HG02981 (cell line): ENCODE measurements around the gene SERPINA12.

ENCODE experiments used
- ATAC-seq: cut with Tn5 transposase; IDR thresholded peaks from one replicate; pipeline ENCODE4 v1.9.1; 2021; ENCODE audit warnings: mild to moderate bottlenecking, moderate library complexity; ENCODE audit not compliant: unreplicated experiment

Gene SERPINA12

DNA sequence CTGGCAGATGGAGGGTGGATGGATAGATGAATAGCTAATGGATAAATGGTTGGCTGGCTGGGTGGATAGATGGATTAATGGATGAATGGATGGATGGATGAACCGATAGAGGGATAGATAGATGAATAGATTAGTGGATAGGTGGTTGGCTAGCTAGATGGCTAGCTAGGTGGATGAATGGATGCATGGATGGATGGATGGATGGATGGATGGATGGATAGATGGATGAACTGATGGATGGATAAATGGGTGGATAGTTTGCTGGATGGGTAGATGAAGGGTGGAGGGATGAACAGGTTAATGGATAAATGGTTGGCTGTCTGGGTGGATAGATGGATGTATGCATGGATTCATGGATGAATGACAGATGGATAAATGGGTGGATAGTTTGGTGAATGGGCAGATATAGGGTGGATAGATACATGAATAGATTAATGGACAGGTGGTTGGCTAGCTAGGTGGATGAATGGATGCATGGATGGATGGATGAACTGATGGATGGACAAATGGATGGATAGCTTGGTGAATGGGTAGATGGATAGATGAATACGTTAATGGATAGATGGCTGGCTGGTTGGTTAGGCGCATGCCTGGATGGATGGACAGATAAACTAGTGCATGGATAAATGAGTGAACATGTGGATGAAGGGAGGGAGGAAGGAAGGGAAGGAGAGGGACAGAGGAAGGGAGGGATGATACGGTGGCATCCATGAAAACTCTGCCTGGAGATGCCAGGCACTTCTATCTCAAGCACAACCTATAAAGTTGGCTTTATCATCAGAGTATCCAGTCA is 41.3 kb downstream of the SERPINA12 start:
- no peak for ATAC-seq

DNA sequence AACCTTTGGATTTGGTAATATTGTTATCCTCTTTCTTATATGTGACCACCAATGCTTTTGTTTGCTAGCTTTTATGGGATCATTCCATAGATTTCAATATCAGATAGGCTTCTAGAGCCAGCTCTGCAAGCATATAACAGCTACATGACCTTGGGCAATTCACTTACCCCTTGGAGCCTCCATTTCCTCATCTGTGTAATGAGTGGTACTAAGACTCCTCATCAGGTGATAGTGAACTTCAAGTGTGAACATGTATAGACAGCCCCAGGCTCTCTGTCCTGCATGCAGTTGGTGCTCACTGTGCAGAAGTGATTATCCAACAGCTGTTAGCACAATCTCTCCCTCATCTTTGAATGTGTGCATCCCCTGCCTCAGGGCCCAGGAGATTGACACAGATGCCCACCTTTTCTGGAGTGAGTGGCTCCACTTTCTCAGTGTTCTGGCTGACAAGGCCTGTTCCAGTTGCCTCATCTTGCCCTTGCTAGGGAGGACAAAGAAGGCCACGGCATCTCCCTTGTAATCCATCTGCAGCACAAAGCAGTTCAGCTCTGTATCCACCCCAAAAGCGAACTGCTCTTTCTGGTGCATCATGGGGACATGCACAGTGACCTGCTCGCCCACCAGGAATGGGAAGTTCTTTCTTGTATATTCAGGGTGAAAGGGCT is 42.4 kb downstream of the SERPINA12 start:
- ATAC-seq = no peak

DNA sequence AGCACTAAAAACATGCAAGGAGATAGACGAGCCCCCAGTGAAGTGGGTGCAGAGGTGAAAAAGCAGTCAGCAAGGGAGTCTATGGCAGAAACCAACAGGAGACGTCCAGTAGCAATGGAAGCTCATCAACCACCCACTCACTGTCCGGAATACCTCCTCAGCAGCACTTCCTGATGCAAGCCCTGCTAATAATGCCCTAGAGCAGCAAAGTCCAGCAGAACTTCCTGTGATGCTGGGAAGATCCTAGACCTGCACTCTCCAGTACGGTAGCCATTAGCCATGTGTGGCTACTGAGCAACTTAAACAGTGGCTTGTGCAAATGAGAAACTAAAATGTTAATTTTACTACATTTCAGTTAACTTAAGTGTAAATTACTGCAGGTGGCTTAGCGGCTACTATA is 44.2 kb downstream of the SERPINA12 start:
- ATAC-seq = no peak

DNA sequence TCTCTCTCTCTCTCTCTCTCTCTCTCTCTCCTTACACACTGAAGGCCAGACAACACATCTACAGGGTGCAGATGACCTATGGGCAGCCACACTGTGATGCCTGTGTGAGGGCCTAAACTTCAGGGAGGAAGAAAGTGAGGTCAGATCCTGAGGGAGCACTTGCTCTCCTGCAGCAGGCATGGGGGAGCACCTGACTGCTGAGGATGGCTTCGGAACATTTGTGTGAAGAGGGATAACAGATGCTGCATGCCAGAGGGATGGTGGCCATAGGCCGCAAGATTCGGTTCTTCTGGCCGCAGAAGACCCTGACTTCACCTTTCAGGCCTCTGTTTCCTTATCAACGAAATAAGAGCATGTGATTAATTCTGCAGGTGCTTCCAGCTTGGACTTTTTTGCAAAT is 45.0 kb downstream of the SERPINA12 start:
- ATAC-seq = no peak

DNA sequence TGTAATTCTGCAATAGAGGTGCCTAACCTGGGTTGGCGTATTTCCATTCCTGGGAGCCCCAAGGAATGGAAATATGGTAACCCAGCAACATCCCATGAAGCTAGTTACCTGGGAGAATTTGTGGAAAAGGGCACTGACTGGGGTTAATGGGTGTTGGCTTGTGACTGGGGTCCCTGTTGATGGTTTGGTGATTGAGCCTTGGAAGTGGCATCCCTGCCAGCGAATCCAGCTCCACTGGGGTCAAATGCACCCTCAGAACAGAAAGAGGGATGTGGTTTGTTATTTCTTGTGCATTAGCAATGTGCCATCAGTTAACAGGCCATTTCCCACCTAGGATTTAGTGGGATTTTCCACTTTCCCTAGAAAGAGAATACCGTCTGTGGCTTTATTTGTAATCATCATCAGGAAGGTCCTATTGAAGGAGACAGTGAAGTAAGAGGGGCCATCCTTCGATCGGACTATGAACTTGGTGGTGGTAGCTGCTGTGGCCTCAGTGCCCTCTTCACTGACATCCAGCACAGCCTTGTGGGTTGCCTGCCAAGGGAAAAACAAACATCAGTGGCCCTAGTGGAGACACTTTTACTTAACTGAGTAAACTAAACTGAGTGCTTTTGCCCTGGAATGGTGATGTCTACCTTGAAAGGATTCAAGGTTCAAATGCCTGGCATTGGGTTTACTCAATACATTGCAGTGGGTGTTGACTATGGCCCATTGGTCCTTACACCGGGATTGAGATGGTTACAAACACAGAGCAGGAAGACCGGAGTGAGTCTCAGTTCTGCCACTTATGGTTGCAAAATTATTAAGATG is 46.3 kb downstream of the SERPINA12 start:
- ATAC-seq = no peak

DNA sequence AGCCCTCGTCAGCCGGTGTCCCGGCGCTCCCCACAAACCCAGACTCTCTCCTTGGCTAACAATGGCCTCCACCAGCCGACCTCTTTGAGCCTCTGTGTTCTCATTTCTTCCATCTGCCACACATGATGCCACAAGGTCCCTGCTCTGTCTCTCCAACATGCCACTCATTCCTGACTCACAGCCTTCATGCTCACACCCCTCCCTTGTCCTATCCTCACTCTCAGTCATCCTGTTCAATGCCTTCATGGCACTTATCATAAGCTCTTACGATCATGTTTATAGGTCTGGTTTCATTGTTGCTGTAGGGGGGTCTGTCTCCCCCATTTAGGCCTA is 47.1 kb downstream of the SERPINA12 start:
- no peak for ATAC-seq

DNA sequence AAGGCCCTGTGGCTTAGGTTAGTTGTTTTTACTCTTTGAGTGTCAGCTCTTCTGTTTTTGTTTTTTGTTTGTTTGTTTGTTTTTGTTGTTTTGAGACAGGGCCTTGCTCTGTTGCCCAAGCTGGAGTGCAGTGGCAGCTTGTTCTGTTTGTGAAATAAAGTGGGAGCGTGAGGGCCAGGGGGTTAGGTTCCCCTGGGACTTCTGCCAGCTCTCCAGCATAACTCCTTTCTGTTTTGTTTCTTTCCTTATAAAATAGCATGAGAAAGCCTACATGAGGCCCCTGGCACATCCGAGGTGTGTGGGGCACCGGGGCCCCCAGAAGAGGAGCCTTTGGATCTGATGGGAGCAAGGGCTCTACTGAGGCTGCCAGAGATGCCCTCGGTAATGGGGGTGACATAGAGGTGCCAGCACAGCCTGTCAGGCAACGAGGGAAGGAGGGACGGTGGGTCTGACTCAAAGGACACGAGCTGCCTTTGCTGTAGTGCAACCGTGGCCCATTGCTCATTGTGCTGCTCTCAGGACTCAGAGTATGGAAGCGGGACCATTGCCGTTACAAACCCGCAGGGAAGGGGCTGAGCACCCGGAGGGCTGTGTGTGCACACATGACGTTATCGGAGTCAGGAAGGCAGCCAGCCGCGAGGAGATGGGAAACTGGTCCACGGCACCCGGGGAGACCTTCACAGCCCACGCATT is 47.6 kb downstream of the SERPINA12 start:
- no peak for ATAC-seq

DNA sequence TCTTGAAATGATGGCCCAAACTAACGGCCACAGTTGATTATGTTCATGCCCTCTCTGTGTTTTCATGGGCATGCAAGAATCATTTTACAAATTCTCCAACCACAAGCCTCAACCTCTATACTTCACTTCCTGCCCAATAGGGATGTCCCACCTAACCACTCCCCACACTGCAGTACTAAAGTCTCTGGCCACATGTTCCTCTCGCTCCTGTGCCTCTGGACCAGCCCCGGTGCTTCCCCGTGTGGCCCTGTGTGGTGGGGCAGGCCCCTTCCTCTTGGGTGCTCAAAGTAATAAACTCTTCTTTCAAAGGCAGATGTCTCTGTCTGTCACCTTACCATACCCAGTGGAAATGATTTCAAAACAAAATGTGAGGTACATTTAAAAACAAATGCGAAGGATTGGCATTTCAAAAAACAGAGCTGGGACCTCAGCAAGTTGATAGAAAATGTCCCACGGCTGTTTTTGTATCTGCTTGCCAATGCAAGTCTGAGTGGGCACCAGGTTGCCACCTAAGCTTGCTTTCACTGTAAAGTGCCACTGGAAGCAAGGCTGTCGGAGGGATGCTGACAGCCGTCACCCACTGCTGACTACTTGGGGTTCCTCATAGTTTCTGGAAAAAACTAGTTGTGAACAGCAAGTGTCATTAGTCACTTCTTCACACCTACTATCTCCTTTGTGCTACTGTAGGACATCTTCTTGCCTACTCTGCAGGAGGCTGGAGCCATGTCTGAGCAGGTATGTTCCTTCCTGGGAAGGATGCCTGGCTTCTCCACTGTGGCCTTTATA is 48.4 kb downstream of the SERPINA12 start:
- ATAC-seq = no peak

DNA sequence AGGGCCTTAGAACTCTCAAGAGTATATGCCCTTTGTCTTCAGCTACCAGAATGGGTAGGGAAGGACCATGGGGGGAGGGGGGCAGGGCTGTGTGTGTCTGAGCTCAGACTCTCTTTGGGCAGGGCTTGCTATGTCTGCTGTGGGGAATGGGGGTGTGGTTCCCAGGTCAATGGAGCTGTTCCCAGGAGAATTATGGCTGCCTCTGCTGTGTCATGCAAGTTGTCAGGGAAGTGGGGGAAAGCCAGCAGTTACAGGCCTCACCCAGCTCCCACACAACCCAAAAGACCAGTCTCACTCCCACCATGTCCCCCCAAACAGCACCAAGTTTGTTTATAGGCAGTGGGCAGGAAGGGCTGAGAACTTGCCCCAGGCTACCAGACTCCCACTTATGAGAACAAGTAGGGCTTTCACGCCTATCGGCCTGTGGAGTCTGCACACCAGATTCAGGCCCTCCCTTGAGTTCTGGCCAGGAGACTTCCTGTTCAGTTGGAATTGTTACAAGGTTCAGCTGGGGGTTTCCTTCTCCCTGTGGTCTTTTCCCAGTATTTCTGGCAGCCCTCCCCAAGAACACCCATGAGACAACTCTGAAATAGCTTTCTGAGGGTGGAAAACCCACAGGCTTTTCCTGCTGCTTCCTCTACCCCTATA is 50.6 kb downstream of the SERPINA12 start:
- no peak for ATAC-seq

DNA sequence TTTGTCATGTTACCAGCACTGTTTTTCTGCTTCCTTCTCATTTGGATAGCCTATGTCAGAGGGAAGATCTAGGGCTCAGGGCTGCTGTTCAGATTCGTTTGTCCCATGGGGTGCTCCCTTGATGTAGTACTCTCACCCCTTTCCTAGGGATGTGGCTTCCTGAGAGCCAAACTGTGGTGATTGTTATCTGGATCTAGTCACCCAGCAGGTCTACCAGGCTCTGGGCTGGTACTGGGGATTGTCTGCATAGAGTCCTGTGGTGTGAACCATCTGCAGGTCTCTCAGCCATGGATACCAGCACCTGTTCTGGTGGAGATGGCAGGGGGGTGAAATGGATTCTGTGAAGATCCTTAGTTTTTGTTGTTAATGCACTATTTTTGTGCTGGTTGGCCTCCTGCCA is 51.2 kb downstream of the SERPINA12 start:
- ATAC-seq = no peak

DNA sequence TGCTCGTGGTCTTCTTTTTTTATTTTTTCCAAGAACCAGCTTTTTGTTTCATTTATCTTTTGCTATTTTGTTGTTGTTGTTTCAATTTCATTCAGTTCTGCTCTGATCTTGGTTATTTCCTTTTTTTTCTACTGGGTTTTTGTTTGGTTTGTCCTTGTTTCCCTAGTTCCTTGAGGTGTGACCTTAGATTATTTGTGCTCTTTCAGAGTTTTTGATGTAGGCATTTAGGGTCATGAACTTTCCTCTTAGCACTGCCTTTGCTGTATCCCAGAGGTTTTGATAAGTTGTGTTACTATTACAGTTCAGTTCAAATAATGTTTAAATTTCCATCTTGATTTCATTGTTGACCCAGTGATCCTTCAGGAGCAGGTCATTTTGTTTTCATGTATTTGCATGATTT is 53.3 kb downstream of the SERPINA12 start:
- ATAC-seq = no peak

DNA sequence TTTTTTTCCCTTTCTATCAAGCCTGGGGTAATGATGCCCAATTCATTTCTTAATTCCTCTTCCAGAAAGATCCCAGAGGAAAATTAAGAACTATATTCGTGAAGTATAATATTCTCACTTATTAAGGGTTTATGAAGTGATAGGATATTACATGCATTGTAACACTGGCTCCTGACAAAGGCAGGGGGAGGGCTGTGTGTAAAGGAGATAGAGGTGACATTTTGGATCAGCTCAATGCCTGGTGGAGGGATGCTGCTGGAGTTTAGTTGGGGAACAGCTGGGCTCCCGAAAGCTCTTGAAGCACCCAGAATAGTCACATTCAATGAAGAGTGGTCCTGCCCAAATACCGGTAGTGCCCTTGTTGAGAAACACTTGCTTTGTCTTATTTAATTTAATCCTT is 57.4 kb downstream of the SERPINA12 start:
- ATAC-seq = no peak

DNA sequence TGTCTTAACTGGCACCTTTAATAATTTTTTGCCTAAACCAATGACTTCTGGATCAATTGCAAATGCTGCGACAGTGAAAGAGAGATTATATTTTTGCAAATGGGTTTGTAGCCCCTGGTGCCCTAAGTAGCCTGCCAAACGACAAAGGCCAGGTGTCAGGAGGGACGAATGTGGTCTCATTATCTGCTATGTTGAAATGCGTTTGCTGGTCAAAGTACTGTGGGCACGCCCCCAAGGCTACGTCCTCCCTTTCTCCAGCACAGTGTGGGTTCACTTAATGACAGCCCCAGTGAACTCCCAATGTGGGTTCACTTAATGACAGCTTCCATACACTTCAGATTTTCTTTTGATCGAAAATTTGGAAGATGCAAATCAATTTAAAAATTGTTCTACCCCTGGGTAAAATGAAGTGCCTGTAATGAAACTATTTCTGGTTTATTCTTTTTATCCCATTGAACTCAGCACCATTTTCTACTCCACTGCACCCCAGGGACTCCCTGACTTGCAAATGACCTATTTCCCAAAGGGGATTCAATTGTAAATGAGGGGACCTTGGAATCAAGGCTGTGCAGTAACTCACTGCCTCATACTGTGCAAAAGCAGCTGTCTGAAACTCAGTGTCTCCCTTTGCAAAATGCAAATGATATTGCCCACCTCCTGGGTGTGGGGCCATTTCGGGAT is 58.0 kb downstream of the SERPINA12 start:
- no peak for ATAC-seq

DNA sequence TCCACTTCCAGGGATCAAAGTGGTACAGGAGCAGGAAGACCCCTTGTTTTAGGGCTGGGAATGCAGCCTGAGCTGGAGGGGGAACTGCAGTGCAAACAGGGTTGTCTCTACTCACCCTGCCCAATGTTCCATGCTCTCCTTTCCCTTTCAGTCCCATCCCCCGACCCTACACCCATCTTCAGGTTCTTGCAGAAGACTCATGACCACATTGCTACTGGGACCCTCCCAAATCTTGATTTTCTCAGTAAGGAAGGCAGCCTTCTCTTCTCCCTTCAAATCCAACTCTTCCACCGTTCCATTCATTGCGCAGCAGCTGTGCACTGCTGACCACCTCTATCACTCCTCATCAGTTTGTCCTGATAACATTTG is 58.6 kb downstream of the SERPINA12 start:
- no peak for ATAC-seq

DNA sequence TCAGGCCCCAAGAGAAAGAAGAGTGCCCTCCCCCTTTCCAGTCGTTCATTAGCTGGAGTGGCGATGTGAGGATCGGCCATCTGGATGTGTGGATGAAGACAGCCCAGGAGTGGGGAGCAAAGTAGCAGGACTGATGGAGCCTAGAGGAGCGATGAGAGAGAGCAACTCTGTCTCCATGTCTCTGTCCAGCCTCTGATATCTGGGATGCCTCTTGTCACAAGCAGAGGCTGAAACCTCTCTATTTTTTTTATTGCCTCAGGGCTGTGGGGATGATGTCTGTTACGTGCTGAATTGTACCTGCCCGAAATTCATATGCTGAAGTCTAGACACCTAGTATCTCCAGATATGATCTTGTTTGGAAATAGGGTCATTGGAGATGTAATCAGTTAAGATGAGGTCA is 59.3 kb downstream of the SERPINA12 start:
- no peak for ATAC-seq

DNA sequence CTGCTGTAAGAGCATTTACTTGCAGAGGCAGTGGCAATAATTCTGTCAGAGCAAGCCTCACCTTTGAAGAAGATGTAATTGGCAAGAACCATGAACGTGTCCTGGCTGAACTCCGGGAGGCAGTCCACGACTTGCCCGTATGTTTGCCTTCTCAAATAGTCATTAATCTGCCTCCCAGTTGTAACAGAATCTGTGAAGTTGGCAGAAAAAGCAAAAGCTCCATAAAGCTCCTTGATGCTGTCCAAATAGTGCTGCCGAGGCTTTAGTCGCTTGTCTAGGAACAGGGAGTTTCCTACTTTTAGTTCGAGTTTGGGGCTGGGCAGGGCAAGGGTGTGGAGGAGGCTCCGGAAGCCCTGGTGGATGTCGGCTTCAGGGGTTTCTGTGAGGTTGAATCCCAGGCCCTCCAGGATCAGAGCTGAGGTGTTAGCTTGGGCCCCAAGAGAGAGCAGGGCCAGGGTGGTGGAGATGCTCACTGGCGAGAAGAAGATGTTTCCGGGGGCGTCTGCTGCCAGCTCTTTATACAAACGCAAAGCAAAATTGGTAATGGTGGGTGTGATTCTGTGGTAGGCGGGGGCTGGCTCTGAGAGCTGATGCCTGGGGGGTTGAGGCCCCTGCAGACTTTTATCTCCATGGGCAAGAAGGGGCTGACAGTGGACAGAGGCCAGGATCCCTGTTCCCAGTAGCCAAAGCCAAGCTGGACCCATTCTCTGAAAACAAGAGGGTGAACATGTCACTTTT is 61.0 kb downstream of the SERPINA12 start:
- no peak for ATAC-seq

DNA sequence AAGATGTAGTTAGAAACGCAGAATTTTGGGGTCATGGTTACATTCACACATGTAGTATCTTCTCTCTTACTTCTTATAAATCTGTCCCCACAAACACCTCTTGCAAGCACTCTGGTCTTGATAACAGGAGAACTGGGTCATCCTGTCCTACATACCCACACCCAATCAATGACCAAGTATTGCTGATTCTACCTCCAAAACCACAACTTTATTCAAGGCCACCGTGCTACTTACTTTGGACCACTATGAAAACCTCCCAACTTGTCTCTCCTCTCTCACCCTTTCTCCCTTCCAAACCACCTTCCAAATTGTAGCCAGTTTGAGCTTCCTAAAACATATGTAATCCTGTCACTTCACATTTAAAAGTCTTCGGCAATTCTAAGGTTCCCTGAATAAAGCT is 62.1 kb downstream of the SERPINA12 start:
- ATAC-seq = no peak

DNA sequence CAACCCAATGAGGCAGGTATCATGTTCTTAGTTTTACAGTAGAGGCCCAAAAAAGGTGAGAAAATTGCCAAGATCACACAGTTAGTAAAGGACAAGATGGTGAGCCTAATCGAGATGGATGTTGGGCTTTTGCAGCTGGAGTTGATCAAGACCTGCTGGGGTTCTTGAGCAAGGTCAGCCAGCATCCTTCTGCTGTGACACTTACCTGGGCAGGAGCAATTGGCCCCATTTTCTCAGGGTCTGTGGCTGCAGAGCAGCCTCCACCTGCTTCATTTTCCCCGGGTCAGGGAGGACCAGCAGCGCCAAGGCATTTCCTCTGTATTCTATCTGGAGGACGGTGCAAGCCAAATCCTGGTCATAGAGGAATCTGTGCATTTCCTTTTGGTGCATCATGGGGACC is 63.1 kb downstream of the SERPINA12 start:
- ATAC-seq = no peak

DNA sequence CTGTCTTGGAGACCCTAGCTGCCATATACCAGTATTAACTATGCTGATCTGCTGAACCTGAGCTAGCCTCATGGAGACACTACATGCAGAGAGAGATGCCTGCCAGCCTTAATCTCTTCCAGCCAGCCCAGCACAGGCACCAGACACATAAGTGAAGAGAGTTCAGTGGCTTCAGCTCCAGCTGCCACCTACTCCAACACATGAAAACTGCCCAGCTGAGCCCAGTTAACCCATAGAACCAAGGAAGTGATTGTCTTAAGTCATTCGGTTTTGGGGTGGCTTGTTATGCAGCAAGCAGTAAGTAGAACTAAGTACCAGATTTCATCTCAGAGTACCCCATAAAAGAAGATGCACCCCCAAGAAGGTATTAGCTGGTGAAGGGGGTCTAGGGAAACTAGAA is 64.3 kb downstream of the SERPINA12 start:
- no peak for ATAC-seq
